Measurements from ENCODE around the gene HEATR5A. TPM values are rescaled to one million over a fixed set of nuclear protein-coding genes. Genes with fewer than 3 reads are reported as not detected.
A peak's percentile ranks its signal among the peaks of the same experiment; 100 is the strongest.

The HEATR5A gene
- total and polyA plus RNA-seq, 2 of the 13 experiments (the other 11 are each of a cell fraction or from before 2014, with no cell fraction given) = 36.4 to 105 TPM

- no peak for TF ChIP-seq ZNF619 (CRISPR knock-in tag; IDR thresholded peaks at IDR 0.05)
- TF ChIP-seq ZNF317 (CRISPR knock-in tag; IDR thresholded peaks at IDR 0.05) = no peak
- TF ChIP-seq PHF21A (CRISPR knock-in tag; IDR thresholded peaks at IDR 0.05) = no peak
- TF ChIP-seq PHF8 (CRISPR knock-in tag; IDR thresholded peaks at IDR 0.05) = no peak
- no peak for TF ChIP-seq ZNF558 (CRISPR knock-in tag; IDR thresholded peaks at IDR 0.05; ENCODE audit: borderline replicate concordance)
These were observed 28.9 kb downstream of the HEATR5A start (continued) for GRCh38 chr14:31391473-31391872.

DNA sequence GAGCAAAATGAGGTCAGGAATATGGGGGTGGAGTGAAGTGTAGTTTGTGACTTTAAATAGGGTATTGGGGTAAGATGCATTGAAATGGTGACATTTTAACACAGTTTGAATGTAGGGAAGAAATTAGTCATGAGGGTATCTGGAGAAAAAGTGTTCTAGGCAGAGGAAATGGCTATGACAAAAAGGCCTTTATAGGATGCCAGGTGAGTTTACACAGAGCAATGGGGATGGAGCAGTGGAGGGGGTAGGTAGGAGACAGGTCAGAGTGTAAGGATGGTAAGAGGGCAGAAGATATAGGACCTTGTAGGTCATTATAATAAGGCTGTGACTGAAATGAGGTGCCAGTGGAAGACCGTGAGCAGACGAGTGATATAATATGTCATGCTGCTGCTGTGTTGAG lies 30.4 kb downstream of the HEATR5A start:
- FAIRE-seq = no peak
- H3K4me2 ChIP-seq (ENCODE audit: low read depth, low read length) = no peak overlapping the region
- 95% methylated on average over 2 of the region's 2 CpGs for WGBS (ENCODE audit: low lambda C conversion rate)
- H3K27ac ChIP-seq (ENCODE audit: extremely low read length, insufficient read depth, low read length) = no peak overlapping the region
- TF ChIP-seq ATF7 (IDR thresholded peaks at IDR 0.05) (0 out of 2 replicates have a peak, but pooled peaks have one; percentile 17), ATF7 (CRISPR knock-in tag; IDR thresholded peaks at IDR 0.05) (no peak), SOX13 (IDR thresholded peaks at IDR 0.05) (no peak), SOX13 (CRISPR knock-in tag; conservative IDR thresholded peaks at IDR 0.05 in 1 of 2, IDR thresholded peaks at IDR 0.05 in 1 of 2) (0 out of 4 replicates have a peak, but pooled peaks of 1 of the 2 experiments have one; percentile 34), JUNB (CRISPR knock-in tag; IDR thresholded peaks at IDR 0.05; ENCODE audit: borderline replicate concordance) (peak; percentile 55), ZSCAN9 (CRISPR knock-in tag; IDR thresholded peaks at IDR 0.05; ENCODE audit: borderline replicate concordance) (no peak), ZNF12 (CRISPR knock-in tag; IDR thresholded peaks at IDR 0.05) (peak; percentile 69), ZNF670 (CRISPR knock-in tag; IDR thresholded peaks at IDR 0.05; ENCODE audit: borderline replicate concordance) (no peak)
- no peaks in the 10 kb centered on the region for H3K4me1 ChIP-seq (ENCODE audit: insufficient read depth, low read length)
- H3K36me3 ChIP-seq (replicated peaks in 1 of 2; ENCODE audit: control insufficient read depth in 1 of 2, insufficient read depth in 2 of 2, low read length in 2 of 2) = peaks cover 0 to 9% of the 10 kb centered on the region in 2 experiments; a peak in 3 of 5 replicates
- H3K9me3 ChIP-seq (ENCODE audit: low read length) = no peaks in the 10 kb centered on the region
- no peak overlapping the region for H2AFZ ChIP-seq (ENCODE audit: low read length)
- intact Hi-C loops (cut with micrococcal nuclease; ENCODE audit: unreplicated experiment) (no loop called here), in situ Hi-C loops (cut with HindIII; ENCODE audit: extremely low pct_ligation_motif_present, low pct_unique_long_range_greater_than_20kb) (no loop called here)
- DNase-seq (ENCODE audit: low spot score) = no peak
- ChIA-PET POLR2A (interaction anchor here (2.2 kb wide), 1 partner anchor 30 kb away, joined by 6 read pairs; the partner anchor contains the start of gene HEATR5A), CTCF (ENCODE audit: low intra/inter-chr PET ratio, low total read pairs) (no interaction called here)
- peak; percentile 26; the same call in 1 of the 3 replicates for ATAC-seq
- BruUV-seq (replicated peaks) = no TSS peak
- H3K79me2 ChIP-seq (ENCODE audit: insufficient read depth, low read length) = no peaks in the 10 kb centered on the region
- no peak overlapping the region for H3K9ac ChIP-seq (ENCODE audit: insufficient read depth, low read depth, low read length)
- no peaks in the 10 kb centered on the region for H4K20me1 ChIP-seq (ENCODE audit: insufficient read depth, low read length)
- H3K27me3 ChIP-seq (ENCODE audit: control insufficient read depth in 1 of 2, insufficient read depth in 2 of 2, low read length in 2 of 2) = no peaks in the 10 kb centered on the region
- H3K4me3 ChIP-seq (replicated peaks in 1 of 3; ENCODE audit: insufficient read depth in 1 of 3, low read depth in 2 of 3, low read length in 3 of 3) = no peak overlapping the region
